HCT116 (cell line): ENCODE data around the gene CERT1. TPM values are rescaled to one million over a fixed set of nuclear protein-coding genes. Genes with fewer than 3 reads are reported as not detected.

Source experiments
- ATAC-seq: fragments of 200-7000 bp; cut with Tn5 transposase; 2 replicates; pipeline ENCODE4 v1.9.1; 2020; ENCODE audit warnings: mild to moderate bottlenecking, moderate library complexity
- BruUV-seq: library from RNA; stranded (reverse); fragments of 400-500 nt; replicated peaks from 2 replicates; lab custom pipeline; 2021; lab: Mats Ljungman, UMichigan
- CTCF ChIA-PET: fragments of 300-600 bp; sonication (Branson Sonifier 250); formaldehyde crosslinking; loops from one replicate; lab custom pipeline; 2021; ENCODE audit warnings: antibody characterized with exemption; lab: Charles Lee
- POLR2A ChIA-PET: fragments of 300-600, 350-600 bp; sonication (Branson Sonifier 250); formaldehyde crosslinking; loops from one replicate; lab custom pipeline; 2021; ENCODE audit warnings: antibody characterized with exemption; lab: Charles Lee
- RAD21 ChIA-PET, 2 experiments: fragments of 300-600 bp; sonication (Branson Sonifier 250); formaldehyde crosslinking; loops; one replicate each; lab custom pipeline; 2023; ENCODE audit warnings: low total read pairs in 2 of 2; ENCODE audit not compliant: uncharacterized antibody in 2 of 2, unreplicated experiment in 2 of 2, low non-redundant PET in 1 of 2; lab: Charles Lee
- DNase-seq: peaks from one replicate; pipeline ENCODE4 v3.0.0-alpha.2; 2010; ENCODE audit warnings: low read depth, low spot score
- H2AFZ ChIP-seq: fragments of 200-600 bp; shearing (Covaris generic), sonication (generic); 2 replicates; pipeline ENCODE4 v1.6.1; 2017; ENCODE audit warnings: low read depth, mixed run types, mixed read lengths, antibody characterized with exemption, low read length; ENCODE audit not compliant: poor library complexity, severe bottlenecking
- H3K27ac ChIP-seq: 2 replicates; pipeline ENCODE4 v1.5.1; 2012; ENCODE audit warnings: low read depth, low read length
- H3K27me3 ChIP-seq: fragments of 200-600 bp; sonication (generic); 2 replicates; pipeline ENCODE4 v1.6.1; 2016; ENCODE audit warnings: mixed run types, low read length, mixed read lengths; ENCODE audit not compliant: insufficient read depth
- H3K36me3 ChIP-seq, 2 experiments: fragments of 200-500 bp in 1 of 2; fragments of 200-600 bp in 1 of 2; sonication (Bioruptor generic) in 1 of 2; sonication (generic) in 1 of 2; 2 replicates each; pipeline versions ENCODE4 v1.5.1 to v1.6.1; 2014 to 2016; ENCODE audit warnings: low read length in 2 of 2, inconsistent platforms in 1 of 2, mixed read lengths in 1 of 2, mixed run types in 1 of 2; ENCODE audit not compliant: insufficient read depth in 2 of 2, control insufficient read depth in 1 of 2
- H3K4me1 ChIP-seq, 2 experiments: fragments of 200-600 bp in 1 of 2; sonication (generic) in 1 of 2; 2 replicates each; pipeline versions ENCODE4 v1.5.1 to v1.6.1; 2012 to 2017; ENCODE audit warnings: low read length in 2 of 2, inconsistent platforms in 1 of 2, mild to moderate bottlenecking in 1 of 2, mixed read lengths in 1 of 2, mixed run types in 1 of 2, moderate library complexity in 1 of 2; ENCODE audit not compliant: insufficient read depth in 2 of 2, control insufficient read depth in 1 of 2
- H3K4me2 ChIP-seq: fragments of 200-600 bp; sonication (generic); 2 replicates; pipeline ENCODE4 v1.6.1; 2017; ENCODE audit warnings: mixed run types, low read length, mixed read lengths
- H3K4me3 ChIP-seq, 2 experiments: fragments of 200-600 bp in 1 of 2; sonication (generic) in 1 of 2; replicated peaks in 1 of 2; 2 replicates each; pipeline ENCODE4 v1.5.1; 2011 to 2016; ENCODE audit warnings: low read length in 2 of 2, control low read depth in 1 of 2, low read depth in 1 of 2, mild to moderate bottlenecking in 1 of 2, mixed read lengths in 1 of 2, mixed run types in 1 of 2
- H3K79me2 ChIP-seq: fragments of 200-600 bp; sonication (generic); 2 replicates; pipeline ENCODE4 v1.6.1; 2017; ENCODE audit warnings: mild to moderate bottlenecking, mixed run types, low read length, moderate library complexity, mixed read lengths; ENCODE audit not compliant: insufficient read depth
- H3K9ac ChIP-seq: fragments of 200-600 bp; sonication (generic); 2 replicates; pipeline ENCODE4 v1.6.1; 2016; ENCODE audit warnings: low read length, mixed read lengths
- H3K9me2 ChIP-seq: fragments of 200-600 bp; sonication (generic), shearing (Covaris generic); 2 replicates; pipeline ENCODE4 v1.6.1; 2017; ENCODE audit warnings: mixed run types, mild to moderate bottlenecking, moderate library complexity; ENCODE audit not compliant: insufficient read depth
- H3K9me3 ChIP-seq, 2 experiments: fragments of 200-500 bp in 1 of 2; fragments of 200-600 bp in 1 of 2; sonication (Bioruptor generic) in 1 of 2; sonication (generic) in 1 of 2; 2 replicates each; pipeline ENCODE4 v1.6.1; 2014 to 2017; ENCODE audit warnings: low read length in 2 of 2, mixed read lengths in 2 of 2, inconsistent platforms in 1 of 2, low read depth in 1 of 2, mild to moderate bottlenecking in 1 of 2, mixed run types in 1 of 2, moderate library complexity in 1 of 2; ENCODE audit not compliant: control insufficient read depth in 1 of 2, insufficient read depth in 1 of 2
- H4K20me1 ChIP-seq: fragments of 200-600 bp; sonication (generic), shearing (Covaris generic); 2 replicates; pipeline ENCODE4 v1.6.1; 2017; ENCODE audit warnings: mixed run types, mild to moderate bottlenecking, moderate library complexity; ENCODE audit not compliant: insufficient read depth
- CEBPB ChIP-seq: IDR thresholded peaks from 2 replicates; pipeline ENCODE4 v1.6.1; 2012; ENCODE audit warnings: low read depth
- EGR1 ChIP-seq: IDR thresholded peaks from 2 replicates; pipeline ENCODE4 v1.6.1; 2012; ENCODE audit warnings: low read depth
- EZH2 ChIP-seq: fragments of 200-600 bp; sonication (generic); IDR thresholded peaks from 2 replicates; pipeline ENCODE4 v1.6.1; 2017; ENCODE audit warnings: antibody characterized with exemption, mixed run types
- EZH2phosphoT487 ChIP-seq: fragments of 200-600 bp; IDR thresholded peaks from 2 replicates; pipeline ENCODE4 v1.6.1; 2018; ENCODE audit warnings: antibody characterized with exemption, borderline replicate concordance
- FOSL1 ChIP-seq: IDR thresholded peaks from 2 replicates; pipeline ENCODE4 v1.6.1; 2012; ENCODE audit warnings: low read depth
- JUND ChIP-seq: IDR thresholded peaks from 2 replicates; pipeline ENCODE4 v1.6.1; 2012
- POLR2A ChIP-seq: IDR thresholded peaks from 2 replicates; pipeline ENCODE4 v1.7.0; 2011; ENCODE audit warnings: borderline replicate concordance; ENCODE audit not compliant: insufficient read depth, insufficient read length; ENCODE audit errors: extremely low read depth
- RAD21 ChIP-seq: IDR thresholded peaks from 2 replicates; pipeline ENCODE4 v1.6.1; 2012; ENCODE audit warnings: low read depth, mild to moderate bottlenecking
- SIN3A ChIP-seq: IDR thresholded peaks from 2 replicates; pipeline ENCODE4 v1.6.1; 2012; ENCODE audit warnings: low read depth
- SRF ChIP-seq: IDR thresholded peaks from 2 replicates; pipeline ENCODE4 v1.6.1; 2012; ENCODE audit warnings: low read depth
- YY1 ChIP-seq: IDR thresholded peaks from 2 replicates; pipeline ENCODE4 v1.6.1; 2011; ENCODE audit warnings: low read length, low read depth, moderate library complexity, mild to moderate bottlenecking; ENCODE audit not compliant: insufficient replicate concordance; ENCODE audit errors: extremely low read depth
- intact Hi-C: fragments of 100-400 bp; cut with micrococcal nuclease; formaldehyde crosslinking; loops from 2 replicates; pipeline ENCODE4 v1.10.0; 2022
- total RNA-seq: library from RNA; stranded (reverse); gene quantifications from one replicate; pipeline ENCODE4 v1.2.1, GENCODE V29; 2021; ENCODE audit not compliant: unreplicated experiment
- TF ChIP-seq, protein P1 (sequence below): IDR thresholded peaks from 2 replicates; pipeline ENCODE4 v1.6.1; 2012; ENCODE audit warnings: low read depth

CERT1 gene
- total RNA-seq, 1 experiment from 2014 or later: 22.8 TPM

GRCh38 chr5:75446068-75446467 is 65.4 kb downstream of the CERT1 start:
- no TSS peak for BruUV-seq
- no peaks in the 10 kb centered on the region for H4K20me1 ChIP-seq
- no peaks in the 10 kb centered on the region; a peak in 1 of 4 replicates for H3K9me3 ChIP-seq
- H3K4me2 ChIP-seq: no peak overlapping the region
- H3K4me3 ChIP-seq: no peak overlapping the region
- POLR2A ChIA-PET: no interaction called here
- CTCF ChIA-PET: no interaction called here
- ATAC-seq: no peak
- H3K4me1 ChIP-seq: peaks cover 3 to 7% of the 10 kb centered on the region in 2 experiments; a peak in 2 of 4 replicates
- TF ChIP-seq EGR1: no peak
- TF ChIP-seq CEBPB: no peak
- TF ChIP-seq JUND: no peak
- no peak overlapping the region for H2AFZ ChIP-seq
- no peak for DNase-seq
- H3K36me3 ChIP-seq: no peaks in the 10 kb centered on the region
- H3K27ac ChIP-seq: no peak overlapping the region
- H3K9ac ChIP-seq: no peak overlapping the region
- H3K79me2 ChIP-seq: no peaks in the 10 kb centered on the region
- H3K27me3 ChIP-seq: no peaks in the 10 kb centered on the region
- RAD21 ChIA-PET: no interaction called here
- H3K9me2 ChIP-seq: no peaks in the 10 kb centered on the region
- intact Hi-C loops: no loop called here

GRCh38 chr5:75441560-75441959 is 69.9 kb downstream of the CERT1 start:
- CTCF ChIA-PET: no interaction called here
- POLR2A ChIA-PET: no interaction called here

More at GRCh38 chr5:75441560-75441959, 69.9 kb downstream of the CERT1 start:
- H3K4me3 ChIP-seq: no peak overlapping the region
- H3K9me3 ChIP-seq: no peaks in the 10 kb centered on the region; a peak in 1 of 4 replicates
- H3K4me1 ChIP-seq: no peaks in the 10 kb centered on the region
- H3K9me2 ChIP-seq: no peaks in the 10 kb centered on the region
- no peak for TF ChIP-seq EGR1
- no peak for TF ChIP-seq RAD21
- TF ChIP-seq FOSL1: no peak
- TF ChIP-seq EZH2phosphoT487: no peak
- no peak for TF ChIP-seq POLR2A
- TF ChIP-seq, protein P1, sequence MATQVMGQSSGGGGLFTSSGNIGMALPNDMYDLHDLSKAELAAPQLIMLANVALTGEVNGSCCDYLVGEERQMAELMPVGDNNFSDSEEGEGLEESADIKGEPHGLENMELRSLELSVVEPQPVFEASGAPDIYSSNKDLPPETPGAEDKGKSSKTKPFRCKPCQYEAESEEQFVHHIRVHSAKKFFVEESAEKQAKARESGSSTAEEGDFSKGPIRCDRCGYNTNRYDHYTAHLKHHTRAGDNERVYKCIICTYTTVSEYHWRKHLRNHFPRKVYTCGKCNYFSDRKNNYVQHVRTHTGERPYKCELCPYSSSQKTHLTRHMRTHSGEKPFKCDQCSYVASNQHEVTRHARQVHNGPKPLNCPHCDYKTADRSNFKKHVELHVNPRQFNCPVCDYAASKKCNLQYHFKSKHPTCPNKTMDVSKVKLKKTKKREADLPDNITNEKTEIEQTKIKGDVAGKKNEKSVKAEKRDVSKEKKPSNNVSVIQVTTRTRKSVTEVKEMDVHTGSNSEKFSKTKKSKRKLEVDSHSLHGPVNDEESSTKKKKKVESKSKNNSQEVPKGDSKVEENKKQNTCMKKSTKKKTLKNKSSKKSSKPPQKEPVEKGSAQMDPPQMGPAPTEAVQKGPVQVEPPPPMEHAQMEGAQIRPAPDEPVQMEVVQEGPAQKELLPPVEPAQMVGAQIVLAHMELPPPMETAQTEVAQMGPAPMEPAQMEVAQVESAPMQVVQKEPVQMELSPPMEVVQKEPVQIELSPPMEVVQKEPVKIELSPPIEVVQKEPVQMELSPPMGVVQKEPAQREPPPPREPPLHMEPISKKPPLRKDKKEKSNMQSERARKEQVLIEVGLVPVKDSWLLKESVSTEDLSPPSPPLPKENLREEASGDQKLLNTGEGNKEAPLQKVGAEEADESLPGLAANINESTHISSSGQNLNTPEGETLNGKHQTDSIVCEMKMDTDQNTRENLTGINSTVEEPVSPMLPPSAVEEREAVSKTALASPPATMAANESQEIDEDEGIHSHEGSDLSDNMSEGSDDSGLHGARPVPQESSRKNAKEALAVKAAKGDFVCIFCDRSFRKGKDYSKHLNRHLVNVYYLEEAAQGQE: no peak
- no peak for TF ChIP-seq YY1
- TF ChIP-seq SRF: no peak
- no peak for TF ChIP-seq JUND
- no peak for TF ChIP-seq SIN3A
- TF ChIP-seq EZH2: no peak
- RAD21 ChIA-PET: no interaction called here
- intact Hi-C loops: no loop called here
- no peak for ATAC-seq
- no peak overlapping the region for H3K27ac ChIP-seq
- H2AFZ ChIP-seq: no peak overlapping the region
- H3K79me2 ChIP-seq: peaks cover 10% of the 10 kb centered on the region; the same call in 1 of the 2 replicates
- H3K27me3 ChIP-seq: no peaks in the 10 kb centered on the region
- no peak for DNase-seq
- no TSS peak for BruUV-seq
- no peak overlapping the region for H3K9ac ChIP-seq
- H4K20me1 ChIP-seq: no peaks in the 10 kb centered on the region
- H3K36me3 ChIP-seq: no peaks in the 10 kb centered on the region
- no peak overlapping the region for H3K4me2 ChIP-seq
